Mucosa of descending colon (tissue), 3 donors: ENCODE data around the gene CACHD1. TPM values are rescaled to one million over a fixed set of nuclear protein-coding genes. Genes with fewer than 3 reads are reported as not detected.

Experiments
- ATAC-seq: fragments of 200-7000 bp; cut with Tn5 transposase; one replicate; pipeline ENCODE4 v1.9.1; 2020; ENCODE audit warnings: mild to moderate bottlenecking, moderate library complexity
- DNase-seq, 3 donors: peaks; one replicate each; pipeline ENCODE4 v3.0.0-alpha.2; 2020
- H3K36me3 ChIP-seq: fragments of 200-600 bp; one replicate; pipeline ENCODE4 v1.8.0; 2021; ENCODE audit warnings: low read depth, mild to moderate bottlenecking
- H3K4me1 ChIP-seq: fragments of 200-600 bp; one replicate; pipeline ENCODE4 v1.8.0; 2021; ENCODE audit warnings: low read depth, mild to moderate bottlenecking
- H3K4me3 ChIP-seq: fragments of 200-600 bp; one replicate; pipeline ENCODE4 v1.8.0; 2021; ENCODE audit warnings: mild to moderate bottlenecking
- H3K9me3 ChIP-seq: fragments of 200-600 bp; one replicate; pipeline ENCODE4 v1.8.0; 2021; ENCODE audit warnings: mild to moderate bottlenecking
- intact Hi-C, 2 donors: fragments of 100-400 bp; cut with DNase I in 1 of 2; cut with micrococcal nuclease in 1 of 2; formaldehyde crosslinking; loops; one replicate each; pipeline versions ENCODE4 v1.11.0 to v1.11.1; 2022; cut with DNase I, micrococcal nuclease
- total RNA-seq, 3 donors: library from RNA; stranded (reverse); fragmentation: NEBNext Ultra II Directional in 2 of 3; extraction: Animal tissue kit (Norgen Biotek cat#: 25700) in 2 of 3; gene quantifications; one replicate each; pipeline versions ENCODE4 v1.2.1 to v1.2.4, GENCODE V29; 2021 to 2023
- TF ChIP-seq, protein P1 (sequence below): fragments of 200-600 bp; IDR thresholded peaks from one replicate; pipeline ENCODE4 v1.8.0; 2022; ENCODE audit warnings: antibody characterized with exemption, mild to moderate bottlenecking
- donor health status: DM: no; HTN: no; CAD: no; lungs with moderate emphysema.
- donor health status: DM: no; HTN: no; CAD: no.
- donor health status: DM: no; HTN: yes; CAD: no.

Gene CACHD1
- total RNA-seq, 3 donors from 2014 or later, result 1.3 to 3.7 (median 2.7) TPM

GRCh38 chr1:64630611-64631010, 160.7 kb downstream of the CACHD1 start:
- TF ChIP-seq, protein P1, sequence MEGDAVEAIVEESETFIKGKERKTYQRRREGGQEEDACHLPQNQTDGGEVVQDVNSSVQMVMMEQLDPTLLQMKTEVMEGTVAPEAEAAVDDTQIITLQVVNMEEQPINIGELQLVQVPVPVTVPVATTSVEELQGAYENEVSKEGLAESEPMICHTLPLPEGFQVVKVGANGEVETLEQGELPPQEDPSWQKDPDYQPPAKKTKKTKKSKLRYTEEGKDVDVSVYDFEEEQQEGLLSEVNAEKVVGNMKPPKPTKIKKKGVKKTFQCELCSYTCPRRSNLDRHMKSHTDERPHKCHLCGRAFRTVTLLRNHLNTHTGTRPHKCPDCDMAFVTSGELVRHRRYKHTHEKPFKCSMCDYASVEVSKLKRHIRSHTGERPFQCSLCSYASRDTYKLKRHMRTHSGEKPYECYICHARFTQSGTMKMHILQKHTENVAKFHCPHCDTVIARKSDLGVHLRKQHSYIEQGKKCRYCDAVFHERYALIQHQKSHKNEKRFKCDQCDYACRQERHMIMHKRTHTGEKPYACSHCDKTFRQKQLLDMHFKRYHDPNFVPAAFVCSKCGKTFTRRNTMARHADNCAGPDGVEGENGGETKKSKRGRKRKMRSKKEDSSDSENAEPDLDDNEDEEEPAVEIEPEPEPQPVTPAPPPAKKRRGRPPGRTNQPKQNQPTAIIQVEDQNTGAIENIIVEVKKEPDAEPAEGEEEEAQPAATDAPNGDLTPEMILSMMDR, result no peak
- Histone ChIP-seq H3K4me1 (no peaks in the 10 kb centered on the region), H3K36me3 (no peaks in the 10 kb centered on the region), H3K9me3 (no peaks in the 10 kb centered on the region), H3K4me3 (no peak overlapping the region)
- ATAC-seq (no peak), DNase-seq (no peak)
- intact Hi-C loops, result no loop called here

- no peaks in the 10 kb centered on the region for H3K4me1 ChIP-seq
- H3K4me3 ChIP-seq, result no peak overlapping the region
- TF ChIP-seq, protein P1, result no peak
- DNase-seq (no peak), ATAC-seq (no peak)
- H3K9me3 ChIP-seq, result no peaks in the 10 kb centered on the region
- H3K36me3 ChIP-seq, result no peaks in the 10 kb centered on the region
- intact Hi-C loops, result no loop called here
Measured at GRCh38 chr1:64631346-64632034, 161.6 kb downstream of the CACHD1 start.

DNA sequence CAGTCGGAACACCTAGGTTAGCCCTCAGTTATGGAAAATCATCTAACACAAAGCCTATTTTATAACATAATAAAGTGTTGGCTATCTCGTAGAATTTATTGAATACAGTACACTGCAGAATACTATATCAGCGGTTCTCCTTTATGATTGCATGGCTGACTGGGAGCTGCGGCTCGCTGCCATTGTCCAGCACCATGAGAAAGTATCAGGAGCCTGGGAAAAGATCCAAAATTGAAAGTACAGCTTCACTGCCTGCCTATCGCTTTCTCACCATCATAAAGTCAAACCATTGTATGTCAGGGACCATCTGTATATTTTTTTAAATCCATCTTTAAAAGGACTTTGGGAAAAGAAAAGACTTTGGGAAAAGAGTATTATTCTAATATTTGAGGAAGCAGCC, 163.0 kb downstream of the CACHD1 start:
- DNase-seq (no peak), ATAC-seq (no peak)
- TF ChIP-seq, protein P1, result no peak
- no peaks in the 10 kb centered on the region for H3K4me1 ChIP-seq
- no peaks in the 10 kb centered on the region for H3K36me3 ChIP-seq
- no peaks in the 10 kb centered on the region for H3K9me3 ChIP-seq
- no peak overlapping the region for H3K4me3 ChIP-seq
- intact Hi-C loops, result no loop called here

DNA sequence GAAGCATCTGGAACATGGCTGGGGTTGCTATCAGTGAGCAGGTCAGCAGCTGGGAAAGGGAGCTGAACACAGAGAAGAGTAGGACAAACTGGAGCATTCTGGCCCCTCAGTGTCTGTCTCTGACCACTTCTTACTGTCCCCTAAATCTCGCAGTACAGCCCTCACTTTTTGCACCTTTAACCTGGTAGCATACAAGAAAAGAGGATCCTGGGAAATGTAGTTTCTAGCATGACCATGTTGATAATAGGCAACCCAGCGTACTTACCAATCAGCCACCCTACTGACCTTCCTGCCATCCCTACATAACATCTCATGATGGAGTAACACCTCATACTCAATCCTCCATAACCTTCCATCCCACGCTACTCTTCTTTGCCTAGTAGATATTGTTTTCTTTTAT, 175.8 kb downstream of the CACHD1 start:
- Histone ChIP-seq H3K4me1 (no peaks in the 10 kb centered on the region), H3K4me3 (no peak overlapping the region), H3K36me3 (no peaks in the 10 kb centered on the region), H3K9me3 (no peaks in the 10 kb centered on the region)
- DNase-seq (no peak), ATAC-seq (no peak)
- intact Hi-C loops, result no loop called here
- TF ChIP-seq, protein P1, result no peak

- no peaks in the 10 kb centered on the region for H3K36me3 ChIP-seq
- no peaks in the 10 kb centered on the region for H3K9me3 ChIP-seq
- H3K4me3 ChIP-seq, result no peak overlapping the region
- ATAC-seq (no peak), DNase-seq (no peak)
- no peaks in the 10 kb centered on the region for H3K4me1 ChIP-seq
- intact Hi-C loops, result no loop called here
- TF ChIP-seq, protein P1, result no peak
Measured at GRCh38 chr1:64650411-64650810, 180.5 kb downstream of the CACHD1 start.

DNA sequence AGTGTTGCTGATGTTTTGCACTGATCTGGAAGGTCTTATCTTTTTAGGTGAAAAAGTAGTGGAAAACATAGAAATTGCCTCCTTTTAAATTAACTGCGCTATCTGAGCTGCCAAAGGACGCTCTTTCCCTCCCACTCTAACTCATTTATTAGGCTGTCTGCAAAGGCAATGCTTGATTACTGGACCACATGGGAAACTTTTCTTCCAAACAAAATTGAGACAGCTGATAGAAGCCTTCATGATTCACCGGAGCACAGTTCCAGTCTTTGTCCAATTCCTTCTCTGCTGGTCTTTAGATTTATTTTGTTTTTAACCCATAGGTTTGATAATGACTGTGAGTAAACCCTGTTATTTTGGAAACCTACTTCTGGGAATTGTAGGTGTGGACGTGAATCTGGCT, 181.9 kb downstream of the CACHD1 start:
- H3K4me3 ChIP-seq, result no peak overlapping the region

More for the DNA sequence above, 181.9 kb downstream of the CACHD1 start:
- no peaks in the 10 kb centered on the region for H3K36me3 ChIP-seq
- DNase-seq (no peak), ATAC-seq (no peak)
- H3K9me3 ChIP-seq, result no peaks in the 10 kb centered on the region
- TF ChIP-seq, protein P1, result no peak
- intact Hi-C loops, result no loop called here
- no peaks in the 10 kb centered on the region for H3K4me1 ChIP-seq
